ENCODE measurements around the gene ACCS.
A peak's percentile ranks its signal among the peaks of the same experiment; 100 is the strongest.

Gene ACCS, protein sequence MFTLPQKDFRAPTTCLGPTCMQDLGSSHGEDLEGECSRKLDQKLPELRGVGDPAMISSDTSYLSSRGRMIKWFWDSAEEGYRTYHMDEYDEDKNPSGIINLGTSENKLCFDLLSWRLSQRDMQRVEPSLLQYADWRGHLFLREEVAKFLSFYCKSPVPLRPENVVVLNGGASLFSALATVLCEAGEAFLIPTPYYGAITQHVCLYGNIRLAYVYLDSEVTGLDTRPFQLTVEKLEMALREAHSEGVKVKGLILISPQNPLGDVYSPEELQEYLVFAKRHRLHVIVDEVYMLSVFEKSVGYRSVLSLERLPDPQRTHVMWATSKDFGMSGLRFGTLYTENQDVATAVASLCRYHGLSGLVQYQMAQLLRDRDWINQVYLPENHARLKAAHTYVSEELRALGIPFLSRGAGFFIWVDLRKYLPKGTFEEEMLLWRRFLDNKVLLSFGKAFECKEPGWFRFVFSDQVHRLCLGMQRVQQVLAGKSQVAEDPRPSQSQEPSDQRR

GRCh38 chr11:44065841-44066731 lies at the start of gene ACCS:
TSS of gene ACCS (plus strand) at chr11:44066270. CDS start at chr11:44067628, 1,358 bp downstream.
- peak; percentile 88 for DNase-seq (ENCODE audit: low spot score)

DNA sequence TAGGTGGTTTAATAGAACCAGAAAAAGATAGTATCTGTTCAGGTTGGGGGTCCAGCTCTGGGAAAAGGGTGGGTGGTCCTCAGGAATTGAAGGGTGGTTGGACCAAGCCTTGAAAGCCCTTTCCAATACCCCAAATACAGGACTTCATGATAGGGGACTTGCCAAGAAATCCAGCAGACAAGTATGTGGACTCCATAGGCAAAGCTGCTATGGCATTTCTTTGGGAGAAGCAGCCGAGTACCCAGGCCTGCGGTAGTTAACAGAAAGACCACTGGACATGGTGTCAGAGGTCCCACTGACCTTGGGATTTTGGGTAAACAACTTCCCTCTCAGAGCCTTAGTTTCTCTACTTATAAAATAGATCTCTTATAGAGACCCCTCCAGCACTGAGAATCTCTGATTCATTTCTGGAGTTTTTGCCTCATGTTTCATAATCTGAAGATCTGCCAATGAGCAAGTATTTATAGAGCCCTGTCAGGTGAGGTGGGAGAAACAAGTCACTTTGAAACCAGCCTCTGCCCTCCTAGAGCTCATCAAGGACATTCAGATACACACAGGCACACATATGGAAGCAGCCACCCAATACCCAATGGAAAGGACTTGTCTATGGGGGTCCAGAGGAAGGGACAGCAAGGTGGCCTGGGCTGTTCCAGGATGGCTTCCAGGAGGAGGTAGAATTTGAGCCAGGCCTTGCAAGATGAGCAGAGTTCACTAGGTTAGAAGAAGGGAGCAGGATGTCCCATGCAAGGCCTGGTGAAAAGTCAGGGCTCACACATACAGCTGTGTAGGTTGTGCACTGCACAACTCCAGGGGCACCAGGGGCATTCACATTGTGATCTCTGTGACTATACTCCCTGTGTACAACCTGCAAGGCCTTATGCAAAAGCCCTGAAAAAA lies 49.3 kb upstream of the ACCS start:
- no peak for DNase-seq (ENCODE audit: low spot score)

DNA sequence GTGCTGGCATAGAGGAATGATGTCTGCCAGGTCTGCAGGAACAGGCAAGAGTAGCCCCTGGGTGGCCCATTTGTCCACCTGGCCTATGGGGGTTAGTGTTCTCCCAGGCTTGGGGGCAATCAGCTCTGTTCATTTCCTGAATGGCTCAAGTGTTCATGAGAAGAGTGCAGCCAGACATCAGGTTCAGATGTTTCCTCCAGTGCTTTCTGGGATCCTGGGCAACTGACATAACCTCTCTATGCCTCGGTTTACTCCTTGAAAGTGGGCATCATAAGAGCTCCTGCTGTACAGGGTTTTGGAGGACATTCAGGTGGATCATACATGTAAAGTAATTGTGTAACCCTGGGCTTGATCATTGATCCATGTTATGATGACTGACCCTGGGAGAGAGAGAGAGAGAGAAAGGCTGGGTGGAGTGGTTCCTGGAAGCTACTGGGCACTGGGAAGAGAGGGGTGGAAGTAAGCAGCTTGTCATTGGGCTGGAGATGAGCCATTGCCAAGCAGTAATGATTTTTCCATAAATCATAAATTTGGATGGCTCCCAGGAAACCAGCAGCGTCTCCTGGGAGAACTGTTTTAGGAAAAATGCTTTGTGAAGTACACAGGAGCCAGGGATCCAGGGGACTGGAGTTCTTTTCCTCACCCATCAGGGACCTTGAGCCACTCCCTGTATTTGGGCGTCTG lies 48.5 kb upstream of the ACCS start:
- no peak for DNase-seq (ENCODE audit: low spot score)

DNA sequence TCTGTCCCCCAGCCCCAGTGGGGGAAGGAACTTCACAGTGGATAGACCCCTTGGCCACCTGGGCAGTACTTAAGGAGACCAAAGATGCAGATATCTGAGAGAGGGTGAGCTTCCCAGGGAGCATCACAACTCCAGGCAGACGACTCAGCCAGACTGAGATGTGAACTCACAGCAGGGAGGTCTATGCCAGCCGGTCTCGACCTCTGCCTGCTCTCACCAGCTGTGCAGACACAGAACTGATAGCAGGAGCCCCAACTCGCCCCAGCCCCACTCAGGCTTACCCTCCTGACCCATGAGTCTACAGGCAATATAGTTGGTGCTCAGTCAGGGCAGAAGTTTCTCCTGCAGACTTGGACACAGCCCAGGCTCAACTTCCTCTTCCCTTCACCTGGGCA lies 47.9 kb upstream of the ACCS start:
- DNase-seq (ENCODE audit: low spot score) = no peak

DNA sequence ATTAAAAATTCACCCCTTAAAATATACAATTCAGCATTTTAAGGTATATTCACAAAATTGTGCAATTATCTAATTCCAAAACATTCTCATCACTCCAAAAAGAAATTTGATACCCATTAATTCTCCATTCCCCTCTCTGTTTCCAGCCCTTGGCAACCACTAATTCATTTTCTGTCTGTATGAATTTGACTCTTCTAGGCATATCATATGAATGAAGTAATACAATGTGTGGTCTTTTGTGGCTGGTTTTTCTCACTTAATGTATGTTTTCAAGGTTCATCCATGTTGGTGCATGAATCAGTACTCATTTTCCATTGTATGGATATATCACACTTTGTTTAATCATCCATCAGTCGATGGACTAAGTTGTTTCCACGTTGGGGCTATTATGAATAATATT lies 47.2 kb upstream of the ACCS start:
- no peak for DNase-seq (ENCODE audit: low spot score)

DNA sequence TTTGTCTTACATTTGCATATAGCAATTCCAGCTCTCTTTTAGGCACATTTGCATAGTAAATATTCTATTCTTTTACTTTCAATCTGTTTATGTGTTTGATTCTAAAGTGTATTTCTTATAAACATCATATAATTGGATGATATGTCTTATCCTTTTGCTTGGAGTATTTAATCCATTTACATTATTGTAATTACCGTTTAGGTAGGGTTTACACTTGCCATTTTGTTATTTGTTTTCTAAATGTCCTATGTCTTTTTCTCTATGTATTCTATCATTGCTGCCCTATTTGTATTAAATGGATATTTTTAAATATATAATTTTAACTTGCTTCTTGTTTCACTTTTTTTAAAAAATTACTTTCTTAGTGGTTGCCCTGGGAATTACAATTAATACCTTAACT lies 41.1 kb upstream of the ACCS start:
- no peak for DNase-seq (ENCODE audit: low spot score)

DNA sequence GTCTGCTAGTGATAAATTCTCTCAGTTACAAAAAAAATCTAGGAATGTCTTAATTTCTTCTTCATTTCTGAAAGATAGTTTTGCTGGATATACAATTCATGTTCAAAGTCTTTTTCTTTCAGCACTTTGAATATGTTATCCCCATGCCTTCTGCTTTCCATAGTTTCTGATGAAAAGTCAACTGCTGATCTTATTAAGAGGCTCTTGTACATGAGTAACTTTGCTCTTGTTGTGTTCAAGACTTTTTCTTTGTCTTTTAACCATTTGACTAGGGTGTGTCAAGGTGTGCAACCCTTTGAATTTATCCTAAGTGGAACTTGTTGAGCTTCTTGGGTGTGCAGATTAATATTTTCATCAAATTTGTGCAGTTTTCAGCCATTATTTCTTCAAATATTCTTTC lies 40.3 kb upstream of the ACCS start:
- no peak for DNase-seq (ENCODE audit: low spot score)

GRCh38 chr11:44028401-44028800 lies 37.7 kb upstream of the ACCS start:
- DNase-seq (ENCODE audit: low spot score) = no peak

GRCh38 chr11:44028816-44029506 lies 37.1 kb upstream of the ACCS start:
- no peak for DNase-seq (ENCODE audit: low spot score)

DNA sequence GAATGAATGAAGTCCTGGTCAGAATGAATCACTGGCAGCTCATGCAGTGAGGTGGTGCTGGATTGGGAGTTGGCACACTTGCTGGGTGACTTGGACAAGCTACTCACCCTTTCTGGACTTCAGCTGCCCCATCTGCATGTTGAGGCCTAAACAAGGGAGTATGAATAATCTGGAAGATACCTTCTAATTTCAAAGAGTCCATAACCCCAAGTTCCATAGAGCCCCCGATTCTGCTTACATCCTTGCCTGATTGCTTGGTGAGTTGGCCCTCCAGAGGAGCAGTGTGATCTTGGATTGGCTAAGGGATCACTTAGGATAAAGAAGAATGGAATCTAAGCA lies 36.6 kb upstream of the ACCS start:
- no peak for DNase-seq (ENCODE audit: low spot score)

GRCh38 chr11:44029977-44030911 lies 35.8 kb upstream of the ACCS start:
- no peak for DNase-seq (ENCODE audit: low spot score)

GRCh38 chr11:44030996-44031395 lies 35.1 kb upstream of the ACCS start:
- no peak for DNase-seq (ENCODE audit: low spot score)

- DNase-seq (ENCODE audit: low spot score) = no peak
Measured at GRCh38 chr11:44031549-44031948, 34.5 kb upstream of the ACCS start.

DNA sequence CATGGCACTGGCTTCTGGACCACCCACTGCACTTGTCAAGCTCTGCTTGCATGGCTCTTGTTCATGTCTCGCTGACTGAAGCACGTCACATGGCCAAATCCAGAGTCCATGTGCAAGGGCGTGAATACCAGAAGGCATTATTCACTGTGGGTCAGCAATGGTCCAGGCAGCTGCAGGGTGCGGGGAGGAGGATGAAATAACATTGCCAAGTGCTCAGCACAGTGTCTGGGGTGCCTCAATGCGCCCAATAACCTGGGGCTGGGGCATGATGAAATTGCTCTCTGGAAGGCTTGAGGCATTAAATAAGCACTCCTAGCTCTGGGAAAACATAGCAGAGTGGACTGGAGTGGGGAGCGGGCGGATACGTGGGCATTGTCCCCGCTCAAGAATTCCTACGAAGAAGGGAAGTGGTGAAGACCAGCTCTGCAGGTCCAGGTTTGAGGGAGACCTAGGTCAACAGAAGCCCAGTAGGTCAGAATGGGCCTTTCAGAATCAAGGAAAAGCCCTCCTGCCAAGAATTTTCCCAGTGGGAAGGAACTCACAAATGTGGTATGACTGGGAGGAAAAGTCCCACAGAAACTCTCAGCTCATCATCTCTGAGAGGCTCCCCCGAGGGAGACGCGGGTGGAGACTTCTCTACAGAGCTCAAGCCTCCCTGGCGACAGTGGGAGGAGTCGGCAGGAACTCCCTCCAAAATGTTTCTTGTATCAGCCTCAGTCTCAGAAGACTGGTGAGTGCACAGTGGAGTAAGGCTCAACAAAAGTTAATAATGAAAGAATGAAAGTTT lies 33.6 kb upstream of the ACCS start:
- DNase-seq (ENCODE audit: low spot score) = no peak

DNA sequence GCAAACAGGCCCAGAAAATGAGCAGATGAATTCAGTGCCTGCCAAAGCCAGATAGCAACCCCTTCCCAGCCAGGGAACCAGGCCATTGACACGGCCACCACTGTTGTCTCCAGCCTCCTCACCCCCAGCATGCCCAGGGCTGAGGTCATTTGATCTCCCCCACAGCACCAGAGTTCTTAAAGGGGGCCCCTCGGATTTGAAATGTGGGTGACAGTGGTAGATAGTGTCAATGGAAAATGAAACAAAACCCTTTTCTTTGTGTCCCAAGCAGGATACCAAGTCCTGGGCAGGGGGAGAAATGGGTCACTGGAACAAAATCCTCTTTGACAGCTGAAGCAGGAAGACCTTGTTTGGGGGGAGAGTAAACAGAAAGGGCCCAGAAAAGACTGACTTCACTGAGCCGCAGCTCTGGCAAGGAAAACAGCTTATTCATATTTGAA lies 32.6 kb upstream of the ACCS start:
- DNase-seq (ENCODE audit: low spot score) = no peak

DNA sequence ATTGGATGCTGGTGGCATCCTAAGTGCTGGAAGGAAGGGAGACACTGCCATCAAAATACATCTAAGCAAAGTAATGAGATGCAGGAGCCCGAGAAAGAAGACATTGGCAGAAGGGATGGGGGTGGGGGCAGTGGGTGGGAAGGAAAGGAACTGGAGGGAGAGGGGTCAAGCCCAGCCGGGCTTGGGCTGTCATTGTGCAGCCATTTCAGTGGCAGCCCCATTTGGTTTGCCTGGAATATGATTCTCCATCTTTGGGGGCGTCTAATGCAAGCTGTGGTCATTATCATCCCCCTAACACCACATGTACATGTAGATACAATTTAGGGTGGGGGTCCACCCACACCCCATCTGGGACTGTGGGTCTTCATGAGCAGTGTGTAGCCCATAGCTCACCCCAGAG lies 32.2 kb upstream of the ACCS start:
- no peak for DNase-seq (ENCODE audit: low spot score)

GRCh38 chr11:44034639-44035038 lies 31.4 kb upstream of the ACCS start:
- no peak for DNase-seq (ENCODE audit: low spot score)

- DNase-seq (ENCODE audit: low spot score) = peak; percentile 66
Measured at GRCh38 chr11:44036811-44037657, 29.0 kb upstream of the ACCS start.
